HepG2 (cell line): ENCODE data around the gene THSD4.

Experiments
- ATF3 ChIP-seq: sonication (generic); formaldehyde crosslinking; IDR thresholded peaks from 2 replicates; pipeline ENCODE4 v1.4.0; 2020; ENCODE audit warnings: missing genetic modification reagents
- GABPA ChIP-seq, 2 experiments: IDR thresholded peaks; 2 replicates each; pipeline ENCODE4 v1.6.1; 2011 to 2016; ENCODE audit warnings: low read depth in 2 of 2, low read length in 1 of 2, missing biosample characterization in 1 of 2, missing genetic modification characterization in 1 of 2
- ZBTB25 ChIP-seq: IDR thresholded peaks from 2 replicates; pipeline ENCODE4 v1.6.1; 2018; ENCODE audit warnings: missing genetic modification reagents
- ZNF543 ChIP-seq: sonication (generic); formaldehyde crosslinking; IDR thresholded peaks from 2 replicates; pipeline ENCODE4 v1.4.0; 2020; ENCODE audit warnings: mild to moderate bottlenecking, missing genetic modification reagents
- ZNF577 ChIP-seq: sonication (generic); formaldehyde crosslinking; IDR thresholded peaks from 2 replicates; pipeline ENCODE4 v1.4.0; 2020; ENCODE audit warnings: mild to moderate bottlenecking, low read depth, missing genetic modification reagents, borderline replicate concordance
- TF ChIP-seq, protein P1 (sequence below): sonication (generic); formaldehyde crosslinking; IDR thresholded peaks from 2 replicates; pipeline ENCODE4 v1.4.0; 2020; ENCODE audit warnings: low read depth, missing genetic modification reagents
- TF ChIP-seq, protein P2 (sequence below): sonication (generic); formaldehyde crosslinking; IDR thresholded peaks from 2 replicates; pipeline ENCODE4 v1.4.0; 2020; ENCODE audit warnings: mild to moderate bottlenecking, missing genetic modification reagents

GRCh38 chr15:71117714-71118305 is 2.5 kb downstream of the THSD4 start:
- TF ChIP-seq GABPA (IDR thresholded peaks at IDR 0.05; ENCODE audit: low read depth, low read length) (no peak), GABPA (CRISPR knock-in tag; IDR thresholded peaks at IDR 0.05; ENCODE audit: low read depth) (no peak), ZNF577 (CRISPR knock-in tag) (no peak), ATF3 (no peak), ZBTB25 (CRISPR knock-in tag) (no peak), ZNF543 (CRISPR knock-in tag) (no peak)
- TF ChIP-seq, protein P1, sequence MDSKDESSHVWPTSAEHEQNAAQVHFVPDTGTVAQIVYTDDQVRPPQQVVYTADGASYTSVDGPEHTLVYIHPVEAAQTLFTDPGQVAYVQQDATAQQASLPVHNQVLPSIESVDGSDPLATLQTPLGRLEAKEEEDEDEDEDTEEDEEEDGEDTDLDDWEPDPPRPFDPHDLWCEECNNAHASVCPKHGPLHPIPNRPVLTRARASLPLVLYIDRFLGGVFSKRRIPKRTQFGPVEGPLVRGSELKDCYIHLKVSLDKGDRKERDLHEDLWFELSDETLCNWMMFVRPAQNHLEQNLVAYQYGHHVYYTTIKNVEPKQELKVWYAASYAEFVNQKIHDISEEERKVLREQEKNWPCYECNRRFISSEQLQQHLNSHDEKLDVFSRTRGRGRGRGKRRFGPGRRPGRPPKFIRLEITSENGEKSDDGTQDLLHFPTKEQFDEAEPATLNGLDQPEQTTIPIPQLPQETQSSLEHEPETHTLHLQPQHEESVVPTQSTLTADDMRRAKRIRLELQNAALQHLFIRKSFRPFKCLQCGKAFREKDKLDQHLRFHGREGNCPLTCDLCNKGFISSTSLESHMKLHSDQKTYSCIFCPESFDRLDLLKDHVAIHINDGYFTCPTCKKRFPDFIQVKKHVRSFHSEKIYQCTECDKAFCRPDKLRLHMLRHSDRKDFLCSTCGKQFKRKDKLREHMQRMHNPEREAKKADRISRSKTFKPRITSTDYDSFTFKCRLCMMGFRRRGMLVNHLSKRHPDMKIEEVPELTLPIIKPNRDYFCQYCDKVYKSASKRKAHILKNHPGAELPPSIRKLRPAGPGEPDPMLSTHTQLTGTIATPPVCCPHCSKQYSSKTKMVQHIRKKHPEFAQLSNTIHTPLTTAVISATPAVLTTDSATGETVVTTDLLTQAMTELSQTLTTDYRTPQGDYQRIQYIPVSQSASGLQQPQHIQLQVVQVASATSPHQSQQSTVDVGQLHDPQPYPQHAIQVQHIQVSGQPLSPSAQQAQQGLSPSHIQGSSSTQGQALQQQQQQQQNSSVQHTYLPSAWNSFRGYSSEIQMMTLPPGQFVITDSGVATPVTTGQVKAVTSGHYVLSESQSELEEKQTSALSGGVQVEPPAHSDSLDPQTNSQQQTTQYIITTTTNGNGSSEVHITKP (CRISPR knock-in tag), result no peak
- TF ChIP-seq, protein P2, sequence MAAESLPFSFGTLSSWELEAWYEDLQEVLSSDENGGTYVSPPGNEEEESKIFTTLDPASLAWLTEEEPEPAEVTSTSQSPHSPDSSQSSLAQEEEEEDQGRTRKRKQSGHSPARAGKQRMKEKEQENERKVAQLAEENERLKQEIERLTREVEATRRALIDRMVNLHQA (CRISPR knock-in tag), result no peak
